GM21825 (cell line): ENCODE results near the gene ANKRD28.
A peak's percentile ranks its signal among the peaks of the same experiment; 100 is the strongest.

ENCODE experiments used
- ATAC-seq: cut with Tn5 transposase; IDR thresholded peaks from one replicate; pipeline ENCODE4 v1.9.1; 2021; ENCODE audit warnings: mild to moderate bottlenecking, moderate library complexity; ENCODE audit not compliant: unreplicated experiment

The ANKRD28 gene

DNA sequence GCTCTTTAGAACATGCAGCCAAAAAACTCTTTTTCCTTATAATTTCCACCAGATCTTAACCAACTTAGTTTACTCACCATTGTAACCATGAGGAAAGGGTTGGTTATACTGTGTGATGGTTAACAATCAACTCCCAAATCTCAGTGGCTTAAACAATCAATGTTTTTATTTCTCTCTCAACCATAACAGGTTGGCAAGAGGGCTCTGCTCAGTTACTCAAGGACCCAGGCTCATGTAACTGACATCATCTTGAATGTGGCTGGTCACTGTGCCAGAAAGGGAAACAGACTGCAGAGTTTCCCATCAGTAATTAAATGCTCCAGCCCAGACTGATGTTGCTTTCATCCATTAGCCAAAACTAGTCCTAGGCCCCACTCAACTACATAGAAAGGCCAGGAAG, 69.0 kb downstream of the ANKRD28 start:
- ATAC-seq: no peak

DNA sequence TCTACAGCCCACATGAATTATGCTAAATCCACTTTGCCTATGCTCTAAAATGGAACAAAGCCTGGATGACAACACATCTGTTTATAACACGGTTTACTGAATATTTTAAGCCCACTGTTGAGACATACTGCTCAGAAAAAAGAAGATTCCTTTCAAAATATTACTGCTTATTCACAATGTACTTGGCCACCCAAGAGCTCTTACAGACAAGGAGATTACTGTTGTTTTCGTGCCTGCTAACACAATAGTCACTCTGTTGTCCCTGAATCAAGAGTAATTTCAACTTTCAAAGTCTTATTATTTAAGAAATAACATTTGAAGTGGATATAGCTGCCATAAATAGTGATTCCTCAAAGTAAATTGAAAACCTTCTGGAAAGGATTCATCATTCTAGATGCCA, 70.9 kb downstream of the ANKRD28 start:
- ATAC-seq: no peak

DNA sequence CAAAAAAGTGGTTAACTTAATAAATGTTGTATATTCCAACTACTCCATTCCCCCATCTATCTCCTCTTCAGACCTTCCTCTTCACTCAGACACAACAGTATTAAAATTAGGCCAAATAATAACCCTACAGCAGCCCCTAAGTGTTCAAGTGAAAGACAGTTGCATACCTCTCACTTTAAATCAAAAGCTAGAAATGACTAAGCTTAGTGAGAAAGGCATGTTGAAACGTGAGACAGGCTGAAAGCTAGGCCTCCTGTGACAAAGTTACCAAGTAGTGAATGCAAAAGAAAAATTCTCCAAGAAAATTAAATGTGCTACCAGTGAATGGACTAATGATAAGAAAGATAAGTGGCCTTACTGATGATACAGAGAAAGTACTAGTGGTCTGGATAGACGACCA, 71.7 kb downstream of the ANKRD28 start:
- ATAC-seq: peak; percentile 71

DNA sequence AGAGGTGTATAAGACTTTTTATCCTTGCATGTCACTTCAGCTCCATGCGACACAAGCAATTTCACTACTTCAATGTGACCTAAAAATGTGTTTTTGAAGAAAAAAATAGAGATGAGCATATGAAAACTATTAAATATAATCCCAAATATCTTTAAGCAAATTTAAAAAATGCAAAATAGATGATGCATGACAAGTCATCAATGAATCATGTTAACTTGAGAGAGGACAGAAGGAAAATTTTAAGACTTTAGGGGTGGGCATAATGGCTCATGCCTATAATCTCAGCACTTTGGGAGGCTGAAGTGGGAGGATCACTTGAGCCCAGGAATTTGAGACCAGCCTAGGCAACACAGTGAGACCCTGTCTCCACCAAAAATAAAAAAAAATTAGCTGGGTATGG, 73.3 kb downstream of the ANKRD28 start:
- no peak for ATAC-seq

DNA sequence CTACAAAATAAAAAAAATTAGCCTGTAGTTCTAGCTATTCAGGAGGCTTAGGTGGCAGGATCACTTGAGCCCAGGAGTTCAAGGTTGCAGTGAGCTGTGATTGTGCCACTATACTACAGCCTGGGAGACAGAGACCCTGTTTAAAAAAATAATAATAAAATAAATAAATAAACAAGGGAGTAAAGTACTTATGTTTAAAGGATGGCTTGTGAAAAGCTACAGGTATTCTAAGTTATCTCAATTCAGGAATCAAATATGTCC, 74.2 kb downstream of the ANKRD28 start:
- ATAC-seq: no peak

DNA sequence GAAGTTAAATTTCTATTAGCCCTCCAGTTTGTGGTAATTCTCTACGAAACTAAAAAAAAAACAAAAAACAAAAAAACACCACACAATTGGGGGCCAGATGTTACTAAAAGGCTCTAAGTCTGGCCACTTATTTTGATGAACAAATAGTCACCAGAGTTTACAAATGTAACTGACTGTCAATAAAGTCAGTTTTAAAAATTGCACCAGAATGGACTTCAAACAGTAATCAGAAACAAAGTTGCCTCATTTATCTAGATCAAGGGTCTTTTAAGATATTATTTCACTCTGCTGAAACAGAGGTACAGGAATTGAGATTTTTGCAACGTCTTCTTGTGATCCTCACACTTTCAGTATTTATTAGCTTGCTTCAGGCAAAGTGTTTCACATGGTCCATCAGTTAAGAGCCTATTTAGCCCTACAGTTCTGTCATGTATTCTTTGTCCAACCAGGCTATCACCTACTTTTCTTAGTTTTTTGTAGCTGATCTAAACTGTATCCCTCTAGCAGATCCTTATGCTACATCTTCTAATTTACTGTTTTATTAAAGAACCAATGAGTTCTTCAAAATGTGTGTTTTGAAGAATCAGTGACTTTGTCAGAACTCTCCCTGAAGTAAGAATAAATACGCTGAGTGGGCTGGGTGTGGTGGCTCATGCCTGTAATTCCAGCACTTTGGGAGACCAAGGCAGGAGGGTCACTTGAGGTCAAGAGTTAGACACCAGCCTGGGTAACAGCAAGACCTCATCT, 74.7 kb downstream of the ANKRD28 start:
- no peak for ATAC-seq

DNA sequence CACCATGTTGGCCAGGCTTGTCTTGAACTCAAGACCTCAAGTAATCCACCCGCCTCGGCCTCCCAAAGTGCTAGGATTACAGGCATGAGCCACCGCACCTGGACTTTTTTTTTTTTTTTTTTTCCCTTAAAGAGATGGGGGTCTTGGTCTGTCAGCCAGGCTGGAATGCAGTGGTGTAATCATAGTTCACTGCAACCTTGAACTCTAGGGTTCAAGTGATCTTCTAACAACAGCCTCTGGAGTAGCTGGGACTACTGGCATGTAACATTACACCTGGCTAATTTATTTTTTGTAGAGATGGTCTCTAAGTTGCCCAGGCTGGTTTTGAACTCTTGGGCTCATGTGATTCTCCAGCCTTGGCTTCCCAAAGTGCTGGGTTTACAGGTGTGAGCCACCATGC, 81.6 kb downstream of the ANKRD28 start:
- ATAC-seq: no peak

DNA sequence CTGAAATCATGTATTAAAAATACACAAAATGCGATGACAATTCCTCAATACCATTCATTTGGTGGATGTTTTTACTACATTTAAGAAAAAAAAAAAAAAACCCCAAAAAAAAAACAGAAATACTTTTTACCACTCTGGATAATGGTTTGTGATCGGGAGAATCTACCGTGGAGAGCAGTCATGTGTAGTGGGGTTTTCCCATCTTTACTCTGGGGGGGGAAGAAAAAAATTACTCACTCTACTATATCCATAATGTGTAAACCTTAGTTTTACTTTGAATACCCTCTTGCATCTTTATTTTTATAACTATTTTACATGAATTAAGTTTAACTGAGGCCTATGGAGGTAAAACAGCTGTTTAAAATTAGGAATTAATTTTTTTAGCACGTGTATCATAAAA, 83.3 kb downstream of the ANKRD28 start:
- no peak for ATAC-seq

DNA sequence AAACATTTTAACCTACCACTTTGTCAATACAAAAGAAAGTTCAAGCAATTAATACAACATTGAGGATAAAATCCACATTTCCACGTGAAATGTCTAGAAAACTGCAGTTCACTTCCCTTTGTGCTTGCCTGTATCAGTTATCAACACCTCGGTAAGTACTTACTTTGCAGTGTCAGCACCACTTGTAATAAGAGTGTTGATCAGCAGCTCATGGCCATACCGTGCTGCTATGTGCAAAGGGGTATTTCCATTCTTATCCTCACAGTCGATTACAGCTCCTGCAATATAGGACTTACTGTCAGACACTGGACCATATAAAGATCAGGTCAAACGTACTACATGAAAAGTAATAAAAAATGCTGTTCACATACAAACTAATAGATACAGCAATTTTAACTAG, 84.4 kb downstream of the ANKRD28 start:
- ATAC-seq: no peak

DNA sequence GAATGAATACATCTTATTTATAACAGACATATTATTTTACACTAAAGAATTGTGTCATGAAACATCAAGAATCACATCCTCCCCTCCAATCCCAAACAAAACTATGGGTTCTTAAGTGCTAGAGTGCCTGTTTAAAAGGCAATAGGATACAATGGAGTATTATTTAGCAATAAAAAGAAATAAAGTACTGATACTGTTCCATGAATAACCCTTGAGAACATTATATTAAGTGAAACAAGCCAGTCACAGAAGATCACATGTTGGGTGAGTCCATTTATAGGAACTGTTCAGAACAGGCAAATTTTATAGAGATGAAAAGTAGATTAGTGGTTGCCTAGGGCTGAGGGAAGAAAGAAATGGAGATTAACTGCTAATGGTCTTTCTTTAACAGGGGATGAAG, 86.5 kb downstream of the ANKRD28 start:
- ATAC-seq: no peak

DNA sequence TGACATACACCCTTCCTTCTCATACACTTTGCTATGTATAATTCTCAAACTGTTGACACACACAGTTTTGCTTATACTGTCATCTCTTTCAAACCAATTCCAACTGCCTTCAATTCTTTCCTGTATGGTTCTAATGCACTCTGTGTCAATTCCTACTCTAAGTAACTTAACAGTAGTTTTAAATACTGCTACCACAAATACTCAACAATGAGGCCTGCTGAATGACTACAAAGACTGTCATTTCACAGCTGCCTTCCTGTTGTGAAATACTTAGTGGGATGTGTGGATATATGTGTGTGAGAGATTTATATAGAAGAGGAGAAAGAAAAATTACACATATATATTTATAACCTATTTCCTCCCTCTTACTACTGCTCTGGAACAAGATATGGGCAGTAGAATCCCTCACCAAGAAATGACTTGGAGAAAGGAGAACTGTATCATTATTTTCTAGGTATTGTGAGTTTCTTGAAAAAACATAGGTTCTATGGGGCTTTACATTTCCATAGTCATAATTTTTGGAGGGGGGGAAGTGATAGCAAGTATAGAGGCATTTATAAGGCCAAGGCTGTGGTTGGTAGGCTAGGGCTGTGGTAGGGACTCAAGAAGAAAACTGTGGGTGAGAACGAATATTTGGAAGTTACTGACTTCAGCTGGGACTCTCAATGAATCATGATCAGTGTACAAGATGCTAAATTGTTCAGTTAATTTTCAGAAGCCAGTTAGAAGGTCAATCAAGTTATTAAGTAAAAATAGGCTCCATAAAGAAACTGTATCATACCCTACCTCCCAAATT, 88.7 kb downstream of the ANKRD28 start:
- ATAC-seq: no peak

DNA sequence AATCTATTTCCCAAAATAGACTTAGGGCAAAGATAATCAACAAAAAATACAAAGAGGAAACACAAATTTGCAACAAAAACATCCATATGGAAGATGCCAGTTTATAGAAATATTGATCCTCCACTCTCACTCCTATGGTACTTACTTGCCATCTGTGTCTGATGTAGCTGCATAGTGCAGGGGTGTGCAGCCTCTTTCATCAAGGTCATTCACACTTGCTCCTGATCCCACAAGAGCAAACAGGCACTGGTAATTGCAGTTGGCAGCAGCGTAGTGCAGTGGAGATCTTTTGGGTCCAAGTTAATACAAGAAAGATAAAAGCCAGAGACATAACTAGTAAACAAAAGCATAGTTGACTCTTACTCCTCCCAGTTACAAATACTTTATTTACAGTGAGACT, 90.0 kb downstream of the ANKRD28 start:
- ATAC-seq: no peak

DNA sequence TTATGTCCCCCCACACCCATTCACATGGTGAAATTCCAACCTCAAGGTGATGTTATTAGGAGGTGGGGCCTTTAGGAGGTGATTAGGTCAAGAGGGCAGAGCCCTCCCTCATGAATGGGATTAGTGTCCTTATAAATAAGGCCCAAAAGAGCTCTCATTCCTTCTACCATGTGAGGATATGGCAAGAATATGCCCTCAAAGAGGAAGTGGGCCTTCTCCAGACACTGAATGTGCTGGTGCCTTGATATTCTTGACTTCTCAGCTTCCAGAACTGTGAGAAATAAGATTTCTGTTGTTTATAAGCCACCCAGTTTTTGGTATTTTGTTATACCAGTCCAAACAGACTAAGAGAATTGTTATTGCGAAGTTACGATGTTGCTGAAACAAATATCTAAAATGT, 94.4 kb downstream of the ANKRD28 start:
- no peak for ATAC-seq

DNA sequence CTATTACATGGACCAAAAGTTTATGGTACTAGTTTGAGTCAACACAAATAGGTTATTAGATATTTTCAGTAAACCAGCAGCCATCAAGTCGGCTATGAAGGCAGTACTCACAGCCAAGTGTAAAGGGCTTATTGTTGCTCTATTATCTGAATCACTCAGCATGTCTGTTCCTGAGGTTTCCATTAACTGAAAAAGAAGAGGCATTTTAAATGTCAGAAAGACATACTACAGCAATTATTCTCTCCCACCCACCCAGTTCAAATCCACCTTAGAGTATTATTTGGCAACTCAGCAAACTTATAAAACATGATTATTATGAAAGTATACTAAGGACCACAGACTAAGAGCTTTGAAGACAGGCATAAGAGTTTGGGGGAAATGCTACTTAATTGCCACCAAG, 103.2 kb downstream of the ANKRD28 start:
- ATAC-seq: no peak

DNA sequence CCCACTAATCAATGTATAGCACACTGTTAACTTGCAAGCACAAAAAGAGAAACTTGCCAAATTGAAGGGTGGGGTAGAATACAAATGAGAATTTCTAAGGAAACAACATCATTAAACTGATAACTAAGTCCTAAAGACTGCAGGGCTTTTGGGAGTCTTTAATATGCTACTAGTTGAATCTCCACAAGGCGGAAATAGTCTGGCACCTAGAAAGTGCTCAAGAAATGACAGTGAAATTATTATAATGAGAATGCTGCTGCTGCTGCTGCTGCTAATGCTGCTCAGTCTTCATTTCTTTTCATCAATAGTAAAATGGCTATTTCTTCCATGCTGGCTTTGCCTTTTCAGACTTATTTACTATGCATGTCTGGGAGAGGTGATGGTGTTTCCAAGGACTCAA, 104.4 kb downstream of the ANKRD28 start:
- ATAC-seq: no peak

DNA sequence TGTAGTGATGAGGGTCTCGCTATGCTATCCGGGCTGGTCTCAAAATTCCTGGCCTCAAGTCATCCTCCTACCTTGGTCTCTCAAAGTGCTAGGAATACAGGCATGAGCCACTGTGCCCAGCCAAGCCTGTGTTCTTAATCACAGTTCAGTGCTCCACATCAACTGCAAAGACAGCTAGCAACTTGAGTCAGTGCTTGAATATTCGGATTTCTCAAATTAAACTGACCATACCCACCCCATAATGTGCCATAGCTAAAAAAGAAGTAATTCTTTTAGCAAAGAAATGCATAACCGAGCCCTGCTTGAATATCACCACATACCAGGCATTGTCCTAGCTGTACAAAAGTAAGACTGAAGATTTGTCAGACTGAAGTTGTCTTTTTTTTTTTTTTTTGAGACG, 107.0 kb downstream of the ANKRD28 start:
- ATAC-seq: no peak

DNA sequence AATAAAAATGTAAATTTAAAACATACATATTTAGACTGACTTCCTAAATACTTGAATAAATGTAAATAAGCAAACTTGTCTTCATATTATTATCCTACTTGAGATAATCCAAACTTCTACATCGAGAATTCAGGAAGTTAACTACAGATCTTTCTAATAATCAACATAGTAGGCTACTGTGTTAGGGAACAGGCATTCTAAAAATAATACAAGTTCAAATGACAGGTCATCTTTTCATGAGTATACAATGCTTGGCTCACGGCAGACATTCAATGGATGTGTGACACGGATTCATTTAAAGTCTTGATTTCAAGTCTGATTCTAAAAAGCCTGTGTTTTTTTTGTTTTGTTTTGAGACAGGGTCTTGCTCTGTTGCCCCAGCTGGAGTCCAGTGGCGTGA, 107.5 kb downstream of the ANKRD28 start:
- ATAC-seq: no peak

DNA sequence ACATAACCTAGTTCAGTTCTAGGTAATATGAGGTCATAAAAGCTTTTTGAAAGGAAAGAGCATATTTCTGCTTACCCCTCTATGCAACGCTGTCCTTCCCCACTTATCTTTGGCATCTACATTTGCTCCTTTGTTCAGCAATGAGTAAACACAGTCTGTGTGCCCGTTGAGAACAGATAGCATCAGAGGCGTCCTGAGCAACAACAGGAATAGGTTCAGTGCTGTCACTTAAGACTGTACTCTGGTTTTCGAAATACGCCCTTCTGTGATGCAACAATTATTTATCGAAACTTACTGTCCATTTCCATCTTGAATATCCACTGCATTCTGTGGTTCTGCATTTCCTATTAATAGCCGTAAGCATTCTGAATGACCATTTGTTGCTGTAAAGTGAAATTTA, 111.9 kb downstream of the ANKRD28 start:
- ATAC-seq: no peak

DNA sequence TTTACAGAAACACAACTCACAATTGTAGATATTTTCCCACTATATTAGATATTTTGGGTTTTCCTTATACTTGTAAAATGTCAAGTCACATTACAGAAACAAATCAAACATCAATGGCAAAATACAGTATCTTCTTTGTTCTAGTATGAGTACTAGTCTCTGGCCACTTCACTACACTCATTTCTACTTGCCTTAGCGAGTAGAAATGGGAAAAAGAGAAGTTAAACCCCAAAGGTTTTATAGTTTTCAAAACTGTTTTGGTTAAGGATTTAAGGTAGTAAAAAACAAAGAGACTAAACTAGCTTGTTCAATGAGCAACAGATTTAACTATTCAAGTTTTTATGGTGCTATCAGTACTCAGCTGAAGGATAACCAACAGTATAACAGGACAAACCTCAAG, 114.5 kb downstream of the ANKRD28 start:
- no peak for ATAC-seq

DNA sequence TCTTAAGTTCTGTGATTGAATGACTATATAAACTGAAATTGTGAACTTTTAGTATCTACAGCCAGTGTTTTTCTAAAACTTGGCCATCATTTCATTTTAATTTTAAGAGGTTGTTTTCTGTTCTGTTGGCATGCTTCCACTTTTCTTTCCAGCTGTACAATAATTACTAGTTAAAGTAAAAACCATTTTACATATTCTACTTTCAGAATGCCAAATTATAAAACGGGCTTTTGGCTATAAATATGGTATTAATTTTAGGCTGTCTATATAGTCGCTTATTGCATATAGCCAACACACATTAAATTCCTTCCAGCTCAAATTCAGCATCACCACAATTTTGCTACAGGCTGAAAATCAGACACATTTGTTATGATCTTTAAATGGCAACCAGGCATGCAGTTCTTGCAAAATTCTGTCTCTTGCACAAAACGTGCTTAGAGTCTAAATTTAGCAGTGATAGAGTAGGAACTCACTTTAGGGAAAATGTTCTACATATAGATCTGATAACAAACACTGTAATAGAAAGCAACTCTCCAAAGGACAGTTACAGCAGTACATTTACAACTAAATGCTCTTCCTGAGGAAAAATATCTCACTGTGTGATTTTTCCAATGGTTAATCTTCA, 115.1 kb downstream of the ANKRD28 start:
- ATAC-seq: no peak

DNA sequence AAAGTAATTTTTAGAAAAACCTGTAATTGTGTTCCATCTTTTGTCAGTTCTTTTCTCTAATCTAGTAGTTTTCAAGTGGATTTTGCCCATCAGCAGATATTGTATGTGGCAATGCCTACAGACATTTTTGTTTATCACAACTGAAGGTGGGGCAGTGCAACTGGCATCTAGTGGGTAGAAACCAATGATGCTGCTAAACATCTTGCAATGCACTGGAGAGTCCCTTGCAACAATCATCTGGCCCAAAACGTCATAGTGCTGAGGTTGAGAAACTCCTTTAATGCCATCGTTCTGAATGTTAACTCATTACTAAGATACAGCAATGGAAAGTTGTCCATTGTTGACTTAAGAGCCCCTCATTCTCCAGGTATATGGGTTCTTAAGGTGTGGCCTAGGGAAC, 116.1 kb downstream of the ANKRD28 start:
- ATAC-seq: no peak

DNA sequence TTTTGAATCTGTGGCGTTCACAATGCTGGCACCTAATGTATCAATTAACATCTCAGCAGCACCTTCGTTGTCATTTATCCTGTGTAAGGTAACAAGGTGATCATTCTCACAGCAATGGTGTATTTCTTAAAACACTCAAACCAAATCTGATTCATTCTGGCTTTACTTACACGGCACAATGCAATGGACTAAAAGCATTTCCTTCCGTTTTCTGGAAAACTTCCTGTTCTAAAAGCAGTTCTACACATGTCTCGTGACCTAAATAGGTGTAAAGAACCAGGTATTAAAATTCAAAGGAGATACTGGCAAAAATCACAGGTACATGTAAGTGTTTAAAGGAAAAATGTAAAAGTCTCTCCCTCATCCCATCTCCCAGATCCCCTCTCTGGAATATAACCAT, 118.5 kb downstream of the ANKRD28 start:
- ATAC-seq: no peak
